Stomach (tissue), 4 donors: ENCODE data around the gene DNAJB9.

Experiments
- CTCF ChIP-seq, 7 experiments: fragments of 450-650 bp in 4 of 7; fragments of 200-600 bp in 3 of 7; sonication (generic) in 3 of 7; IDR thresholded peaks; one replicate each; pipeline ENCODE4 v1.5.1; 2016 to 2019; ENCODE audit warnings: antibody characterized with exemption in 7 of 7, control low read depth in 2 of 7, mild to moderate bottlenecking in 1 of 7
- EP300 ChIP-seq: sonication (generic); formaldehyde crosslinking; IDR thresholded peaks from one replicate; pipeline ENCODE4 v1.6.1; 2017; ENCODE audit warnings: antibody characterized with exemption
- POLR2AphosphoS5 ChIP-seq, 3 donors: sonication (generic); formaldehyde crosslinking; IDR thresholded peaks; one replicate each; pipeline ENCODE4 v1.6.1; 2016; ENCODE audit warnings: antibody characterized with exemption in 3 of 3

GRCh38 chr7:108575156-108575555 lies 5.5 kb downstream of the DNAJB9 start:
- no peak for TF ChIP-seq CTCF (IDR thresholded peaks at IDR 0.05)
- TF ChIP-seq EP300, result no peak
- TF ChIP-seq POLR2AphosphoS5 (IDR thresholded peaks at IDR 0.05), result no peak
